ENCODE measurements around the gene UBE2J2.

DNA sequence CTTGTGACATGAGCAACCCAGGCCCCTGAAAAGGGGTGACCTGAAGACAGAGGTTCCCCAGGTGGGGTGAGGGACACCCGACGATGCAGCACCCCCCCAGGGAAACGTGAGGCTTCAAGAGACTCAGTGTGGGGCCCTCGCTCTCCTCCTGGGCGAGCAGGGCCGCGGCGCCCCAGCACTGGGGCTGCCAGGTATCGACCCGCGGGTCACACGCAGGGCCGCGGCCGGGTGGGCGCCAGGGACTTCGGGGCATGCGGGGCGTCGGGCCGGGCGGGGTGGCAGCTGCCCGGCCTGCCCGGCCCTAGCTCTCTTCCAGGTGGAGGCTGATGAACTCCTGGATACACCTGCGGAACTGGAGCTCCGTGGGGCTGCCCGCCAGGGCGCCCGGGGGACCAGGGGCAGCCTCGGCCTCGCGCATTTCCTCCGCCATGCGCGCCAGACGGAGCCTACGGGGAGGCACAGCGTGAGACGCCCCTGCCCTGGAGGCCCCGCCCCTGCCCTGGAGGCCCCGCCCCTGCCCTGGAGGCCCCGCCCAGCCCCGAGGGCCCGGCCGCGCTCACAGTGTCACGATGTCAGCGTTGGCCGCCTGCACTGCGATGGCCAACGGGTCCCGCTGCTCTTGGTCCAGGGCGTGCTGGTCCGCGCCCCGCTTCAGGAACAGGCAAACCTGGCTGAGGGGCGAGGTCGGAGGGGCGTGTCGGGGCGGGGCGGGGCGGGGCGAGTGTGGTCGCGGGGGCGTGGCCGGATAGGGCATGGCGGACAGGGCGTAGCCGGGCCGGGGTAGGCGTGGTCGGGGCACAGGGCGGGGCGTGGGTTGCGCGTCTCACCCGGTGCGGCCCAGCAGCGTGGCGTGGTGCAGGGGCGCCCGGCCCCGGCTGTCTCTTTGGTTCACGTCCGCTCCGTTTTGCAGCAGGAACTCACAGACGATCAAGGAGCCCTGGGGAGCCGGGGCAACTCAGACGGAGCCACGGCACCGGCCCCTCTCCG, 19.9 kb upstream of the UBE2J2 start:
- no peak for TF ChIP-seq POLR2A (IDR thresholded peaks at IDR 0.05)
- TF ChIP-seq, protein P1, sequence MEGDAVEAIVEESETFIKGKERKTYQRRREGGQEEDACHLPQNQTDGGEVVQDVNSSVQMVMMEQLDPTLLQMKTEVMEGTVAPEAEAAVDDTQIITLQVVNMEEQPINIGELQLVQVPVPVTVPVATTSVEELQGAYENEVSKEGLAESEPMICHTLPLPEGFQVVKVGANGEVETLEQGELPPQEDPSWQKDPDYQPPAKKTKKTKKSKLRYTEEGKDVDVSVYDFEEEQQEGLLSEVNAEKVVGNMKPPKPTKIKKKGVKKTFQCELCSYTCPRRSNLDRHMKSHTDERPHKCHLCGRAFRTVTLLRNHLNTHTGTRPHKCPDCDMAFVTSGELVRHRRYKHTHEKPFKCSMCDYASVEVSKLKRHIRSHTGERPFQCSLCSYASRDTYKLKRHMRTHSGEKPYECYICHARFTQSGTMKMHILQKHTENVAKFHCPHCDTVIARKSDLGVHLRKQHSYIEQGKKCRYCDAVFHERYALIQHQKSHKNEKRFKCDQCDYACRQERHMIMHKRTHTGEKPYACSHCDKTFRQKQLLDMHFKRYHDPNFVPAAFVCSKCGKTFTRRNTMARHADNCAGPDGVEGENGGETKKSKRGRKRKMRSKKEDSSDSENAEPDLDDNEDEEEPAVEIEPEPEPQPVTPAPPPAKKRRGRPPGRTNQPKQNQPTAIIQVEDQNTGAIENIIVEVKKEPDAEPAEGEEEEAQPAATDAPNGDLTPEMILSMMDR (IDR thresholded peaks at IDR 0.05) = no peak
